ENCODE results near the gene CACHD1.
"Not testable (repeated sequence)": the region's sequence is repeated elsewhere in the genome, so short reads cannot be mapped to it uniquely, and the experiment has no call there.

Gene CACHD1

GRCh38 chr1:64715186-64715585 lies 245.3 kb downstream of the CACHD1 start:
- no peak for DNase-seq

GRCh38 chr1:64721135-64721534 lies 251.2 kb downstream of the CACHD1 start:
- DNase-seq, result no peak

GRCh38 chr1:64721576-64722145 lies 251.7 kb downstream of the CACHD1 start:
- no peak for DNase-seq

- no peak for DNase-seq
Measured at GRCh38 chr1:64727861-64728260, 257.9 kb downstream of the CACHD1 start.

- no peak for DNase-seq
Measured at GRCh38 chr1:64733581-64734286, 263.8 kb downstream of the CACHD1 start.

- DNase-seq, result no peak
Measured at GRCh38 chr1:64734287-64734652, 264.3 kb downstream of the CACHD1 start.

GRCh38 chr1:64740687-64741086 lies 270.8 kb downstream of the CACHD1 start:
- DNase-seq, result not testable (repeated sequence)

All from activated CD4-positive, CD25-positive, alpha-beta regulatory T cell (primary cell).